ENCODE results near the gene NRG2. TPM values are rescaled to one million over a fixed set of nuclear protein-coding genes. Genes with fewer than 3 reads are reported as not detected.

Gene NRG2
- total RNA-seq, 1 experiment from 2014 or later, result not detected

- H3K27me3 ChIP-seq (replicated peaks; ENCODE audit: insufficient read depth, low read depth, low read length, poor library complexity), result peaks cover 38% of the 10 kb centered on the region
- no peak for TF ChIP-seq CTCF (conservative IDR thresholded peaks at IDR 0.05; ENCODE audit: low read depth, low read length)
- no peak for TF ChIP-seq EZH2 (IDR thresholded peaks at IDR 0.05; ENCODE audit: borderline replicate concordance, low read depth, low read length, poor library complexity, severe bottlenecking)
- intact Hi-C loops (cut with micrococcal nuclease; ENCODE audit: unreplicated experiment), result no loop called here
- ChIA-PET POLR2A (ENCODE audit: low non-redundant PET) (no interaction called here), CTCF (no interaction called here)
- H3K36me3 ChIP-seq (ENCODE audit: insufficient read depth, low read length, poor library complexity, severe bottlenecking), result no peaks in the 10 kb centered on the region
- no peaks in the 10 kb centered on the region for H3K4me1 ChIP-seq (ENCODE audit: insufficient read depth, low read length, poor library complexity, severe bottlenecking)
- BruUV-seq (replicated peaks), result no TSS peak
- no peaks in the 10 kb centered on the region for H3K9me3 ChIP-seq (ENCODE audit: low read depth, low read length, poor library complexity, severe bottlenecking)
- H3K27ac ChIP-seq (ENCODE audit: low read depth, low read length, poor library complexity, severe bottlenecking), result no peak overlapping the region
- H3K4me3 ChIP-seq (ENCODE audit: low read depth, low read length, poor library complexity, severe bottlenecking), result no peak overlapping the region
- DNase-seq (ENCODE audit: low spot score), result no peak
Observed at GRCh38 chr5:139897982-139898381, 145.1 kb downstream of the NRG2 start.

- Histone ChIP-seq H3K36me3 (ENCODE audit: insufficient read depth, low read length, poor library complexity, severe bottlenecking) (no peaks in the 10 kb centered on the region), H3K9me3 (ENCODE audit: low read depth, low read length, poor library complexity, severe bottlenecking) (no peaks in the 10 kb centered on the region), H3K27ac (ENCODE audit: low read depth, low read length, poor library complexity, severe bottlenecking) (no peak overlapping the region), H3K4me1 (ENCODE audit: insufficient read depth, low read length, poor library complexity, severe bottlenecking) (no peaks in the 10 kb centered on the region), H3K4me3 (ENCODE audit: low read depth, low read length, poor library complexity, severe bottlenecking) (no peak overlapping the region), H3K27me3 (replicated peaks; ENCODE audit: insufficient read depth, low read depth, low read length, poor library complexity) (peaks cover 32% of the 10 kb centered on the region)
- intact Hi-C loops (cut with micrococcal nuclease; ENCODE audit: unreplicated experiment), result no loop called here
- CTCF ChIA-PET, result no interaction called here
- TF ChIP-seq CTCF (conservative IDR thresholded peaks at IDR 0.05; ENCODE audit: low read depth, low read length), result no peak
- TF ChIP-seq EZH2 (IDR thresholded peaks at IDR 0.05; ENCODE audit: borderline replicate concordance, low read depth, low read length, poor library complexity, severe bottlenecking), result no peak
- POLR2A ChIA-PET (ENCODE audit: low non-redundant PET), result no interaction called here
- DNase-seq (ENCODE audit: low spot score), result no peak
- no TSS peak for BruUV-seq (replicated peaks)
Observed at GRCh38 chr5:139897342-139897741, 145.8 kb downstream of the NRG2 start.

- Histone ChIP-seq H3K27me3 (replicated peaks; ENCODE audit: insufficient read depth, low read depth, low read length, poor library complexity) (peaks cover 26% of the 10 kb centered on the region), H3K36me3 (ENCODE audit: insufficient read depth, low read length, poor library complexity, severe bottlenecking) (no peaks in the 10 kb centered on the region), H3K9me3 (ENCODE audit: low read depth, low read length, poor library complexity, severe bottlenecking) (no peaks in the 10 kb centered on the region), H3K4me1 (ENCODE audit: insufficient read depth, low read length, poor library complexity, severe bottlenecking) (no peaks in the 10 kb centered on the region), H3K27ac (ENCODE audit: low read depth, low read length, poor library complexity, severe bottlenecking) (no peak overlapping the region), H3K4me3 (ENCODE audit: low read depth, low read length, poor library complexity, severe bottlenecking) (no peak overlapping the region)
- TF ChIP-seq EZH2 (IDR thresholded peaks at IDR 0.05; ENCODE audit: borderline replicate concordance, low read depth, low read length, poor library complexity, severe bottlenecking) (no peak), CTCF (conservative IDR thresholded peaks at IDR 0.05; ENCODE audit: low read depth, low read length) (no peak)
- no TSS peak for BruUV-seq (replicated peaks)
- intact Hi-C loops (cut with micrococcal nuclease; ENCODE audit: unreplicated experiment), result no loop called here
- POLR2A ChIA-PET (ENCODE audit: low non-redundant PET), result no interaction called here
- no peak for DNase-seq (ENCODE audit: low spot score)
- CTCF ChIA-PET, result no interaction called here
Observed at GRCh38 chr5:139896718-139897117, 146.4 kb downstream of the NRG2 start.
